Loucy (cell line): ENCODE data around the gene RGSL1.

ENCODE experiments used
- EZH2phosphoT487 ChIP-seq: fragments of 200-600 bp; IDR thresholded peaks from 2 replicates; pipeline ENCODE4 v1.6.1; 2018; ENCODE audit warnings: antibody characterized with exemption, mild to moderate bottlenecking, moderate library complexity, borderline replicate concordance
- TF ChIP-seq, protein P1 (sequence below): fragments of 200-600 bp; sonication (generic); conservative IDR thresholded peaks from 2 replicates; pipeline ENCODE4 v1.5.1; 2014; ENCODE audit warnings: mild to moderate bottlenecking, antibody characterized with exemption, low read length

DNA sequence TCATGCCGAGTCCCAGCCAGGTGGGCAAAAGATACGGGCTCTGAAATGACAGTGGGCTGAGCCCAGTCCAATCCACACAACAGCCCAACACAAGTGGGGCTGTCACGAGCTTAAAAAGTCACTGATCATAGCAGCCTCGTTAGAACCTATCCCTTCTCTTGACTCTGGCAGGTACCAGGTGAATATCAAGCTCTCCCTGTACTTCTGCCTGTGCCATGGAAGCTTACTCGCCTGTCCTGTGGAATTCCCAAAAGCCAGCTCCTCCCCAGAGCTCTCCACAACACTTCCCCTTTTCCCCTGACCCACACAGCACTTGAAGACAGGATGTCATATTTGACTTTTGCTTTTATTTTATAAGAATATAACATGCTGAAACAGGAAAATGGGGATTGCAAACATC lies 148.3 kb downstream of the RGSL1 start:
- TF ChIP-seq, protein P1, sequence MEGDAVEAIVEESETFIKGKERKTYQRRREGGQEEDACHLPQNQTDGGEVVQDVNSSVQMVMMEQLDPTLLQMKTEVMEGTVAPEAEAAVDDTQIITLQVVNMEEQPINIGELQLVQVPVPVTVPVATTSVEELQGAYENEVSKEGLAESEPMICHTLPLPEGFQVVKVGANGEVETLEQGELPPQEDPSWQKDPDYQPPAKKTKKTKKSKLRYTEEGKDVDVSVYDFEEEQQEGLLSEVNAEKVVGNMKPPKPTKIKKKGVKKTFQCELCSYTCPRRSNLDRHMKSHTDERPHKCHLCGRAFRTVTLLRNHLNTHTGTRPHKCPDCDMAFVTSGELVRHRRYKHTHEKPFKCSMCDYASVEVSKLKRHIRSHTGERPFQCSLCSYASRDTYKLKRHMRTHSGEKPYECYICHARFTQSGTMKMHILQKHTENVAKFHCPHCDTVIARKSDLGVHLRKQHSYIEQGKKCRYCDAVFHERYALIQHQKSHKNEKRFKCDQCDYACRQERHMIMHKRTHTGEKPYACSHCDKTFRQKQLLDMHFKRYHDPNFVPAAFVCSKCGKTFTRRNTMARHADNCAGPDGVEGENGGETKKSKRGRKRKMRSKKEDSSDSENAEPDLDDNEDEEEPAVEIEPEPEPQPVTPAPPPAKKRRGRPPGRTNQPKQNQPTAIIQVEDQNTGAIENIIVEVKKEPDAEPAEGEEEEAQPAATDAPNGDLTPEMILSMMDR, result no peak
- TF ChIP-seq EZH2phosphoT487, result no peak
